ENCODE data around the gene MTHFD2L. TPM values are rescaled to one million over a fixed set of nuclear protein-coding genes. Genes with fewer than 3 reads are reported as not detected.
A peak's percentile ranks its signal among the peaks of the same experiment; 100 is the strongest.

The MTHFD2L gene
- total and polyA plus RNA-seq, 2 experiments from 2014 or later: 10.8 to 12.3 TPM

DNA sequence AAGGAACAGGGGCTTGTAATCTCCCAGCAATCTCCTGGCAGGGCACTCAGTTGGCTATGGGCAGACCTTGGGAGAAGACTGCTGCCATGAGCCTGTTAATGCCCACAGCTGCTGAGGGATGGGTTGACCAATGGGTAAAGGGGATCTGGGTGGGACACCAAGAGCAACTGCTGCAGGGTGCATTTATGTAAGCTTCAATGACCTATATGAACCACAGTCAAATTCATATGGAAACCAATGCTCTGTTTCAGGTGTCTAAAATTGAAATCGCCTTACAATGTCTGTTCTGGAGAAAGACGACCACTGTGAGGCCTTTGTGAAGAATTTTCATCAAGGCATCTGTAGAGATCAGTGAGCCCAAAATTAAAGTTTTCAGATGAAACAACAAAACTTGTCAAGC is 156.4 kb downstream of the MTHFD2L start:
- no peaks in the 10 kb centered on the region for H3K4me1 ChIP-seq (ENCODE audit: low read depth)
- DNase-seq (ENCODE audit: low read depth in 1 of 2, low spot score in 1 of 2): no peak

DNA sequence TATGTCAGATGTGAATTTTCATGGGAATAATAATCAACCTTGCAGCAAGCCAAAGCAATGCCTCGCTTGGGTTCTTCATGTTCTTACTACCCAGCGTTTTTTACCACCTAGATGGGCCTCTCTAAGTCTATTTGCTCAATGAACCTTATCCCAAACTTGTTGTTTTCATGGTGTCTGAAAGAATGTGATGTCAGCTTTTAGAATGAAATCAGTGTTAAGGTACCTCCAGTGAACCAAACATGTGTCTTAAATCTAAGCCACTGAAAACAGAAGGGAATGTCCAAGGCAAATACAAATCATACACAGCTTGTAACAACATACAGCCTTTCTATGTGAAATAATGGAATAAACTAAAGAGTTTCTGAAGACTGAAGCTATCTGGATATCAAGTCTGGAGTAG is 157.0 kb downstream of the MTHFD2L start:
- TF ChIP-seq CTCF (IDR thresholded peaks at IDR 0.05; ENCODE audit: low read depth, low read length): no peak
- Histone ChIP-seq H3K9me3 (ENCODE audit: low read depth) (no peaks in the 10 kb centered on the region), H3K27ac (no peak overlapping the region), H3K4me3 (no peak overlapping the region), H3K4me1 (ENCODE audit: low read depth) (no peaks in the 10 kb centered on the region), H3K36me3 (no peaks in the 10 kb centered on the region), H3K27me3 (no peaks in the 10 kb centered on the region)
- no peak for DNase-seq (ENCODE audit: low read depth in 1 of 2, low spot score in 1 of 2)

More for the DNA sequence above, 156.4 kb downstream of the MTHFD2L start:
- TF ChIP-seq CTCF (IDR thresholded peaks at IDR 0.05; ENCODE audit: low read depth, low read length): no peak
- no peaks in the 10 kb centered on the region for H3K27me3 ChIP-seq
- H3K36me3 ChIP-seq: no peaks in the 10 kb centered on the region
- H3K27ac ChIP-seq: no peak overlapping the region
- H3K4me3 ChIP-seq: no peak overlapping the region
- H3K9me3 ChIP-seq (ENCODE audit: low read depth): no peaks in the 10 kb centered on the region

DNA sequence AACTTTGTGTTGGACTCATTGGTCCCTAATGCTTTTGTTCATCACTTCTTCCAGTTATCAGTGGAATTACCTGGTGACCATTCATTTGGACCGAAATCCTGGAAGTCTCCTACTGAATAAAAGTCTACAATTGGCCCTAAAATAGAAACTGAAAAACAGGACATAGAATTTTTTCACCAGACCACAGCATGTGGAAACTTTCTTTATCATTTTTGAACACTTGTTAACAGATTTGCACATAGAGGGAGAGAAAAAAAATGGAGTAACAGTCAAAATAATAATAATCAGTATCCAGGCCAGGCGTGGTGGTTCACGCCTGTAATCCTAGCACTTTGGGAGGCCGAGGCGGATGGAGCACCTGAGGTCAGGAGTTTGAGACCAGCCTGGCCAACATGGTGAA is 157.5 kb downstream of the MTHFD2L start:
- no peaks in the 10 kb centered on the region for H3K27me3 ChIP-seq
- DNase-seq (ENCODE audit: low read depth in 1 of 2, low spot score in 1 of 2): no peak
- TF ChIP-seq CTCF (IDR thresholded peaks at IDR 0.05; ENCODE audit: low read depth, low read length): no peak

GRCh38 chr4:74316397-74316796 is 158.5 kb downstream of the MTHFD2L start:
- DNase-seq (ENCODE audit: low read depth in 1 of 2, low spot score in 1 of 2): peak in 1 of 2 donors; percentile 46

More for the DNA sequence above, 157.5 kb downstream of the MTHFD2L start:
- H3K4me1 ChIP-seq (ENCODE audit: low read depth): no peaks in the 10 kb centered on the region
- H3K36me3 ChIP-seq: no peaks in the 10 kb centered on the region
- no peaks in the 10 kb centered on the region for H3K9me3 ChIP-seq (ENCODE audit: low read depth)
- no peak overlapping the region for H3K4me3 ChIP-seq
- no peak overlapping the region for H3K27ac ChIP-seq

DNA sequence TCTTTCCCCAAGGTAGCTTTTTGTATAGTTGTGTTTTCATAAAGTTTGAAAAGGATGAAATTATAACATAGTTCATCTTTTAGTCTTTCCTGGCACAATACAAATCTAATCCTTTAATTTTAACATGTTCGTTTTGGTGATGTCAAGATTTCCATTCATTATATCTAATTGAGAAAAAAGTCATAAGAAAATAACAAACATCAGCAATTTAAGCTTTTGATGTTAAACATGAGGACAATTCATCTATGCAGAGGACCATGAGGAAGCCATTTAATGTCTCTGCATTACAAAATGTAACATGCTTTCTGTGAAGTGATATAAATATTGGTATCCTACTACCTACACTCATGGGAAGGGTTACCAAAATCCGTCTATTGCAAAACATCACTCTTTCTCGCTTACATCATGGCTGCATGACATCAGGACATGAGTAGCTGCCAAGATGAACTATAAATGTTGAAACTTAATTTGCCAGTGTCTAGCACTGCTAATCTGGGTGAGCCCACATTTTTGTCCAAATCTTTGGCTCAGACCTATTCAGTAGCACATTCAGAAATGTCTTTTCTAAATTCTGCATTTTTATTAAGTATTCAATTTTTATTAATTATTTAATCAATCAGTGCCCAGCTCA is 159.8 kb downstream of the MTHFD2L start:
- no peak overlapping the region for H3K27ac ChIP-seq
- H3K4me1 ChIP-seq (ENCODE audit: low read depth): no peaks in the 10 kb centered on the region
- no peak overlapping the region for H3K4me3 ChIP-seq
- H3K27me3 ChIP-seq: peaks cover 6% of the 10 kb centered on the region
- peak in 1 of 2 donors; percentile 77 for DNase-seq (ENCODE audit: low read depth in 1 of 2, low spot score in 1 of 2)
- H3K36me3 ChIP-seq: no peaks in the 10 kb centered on the region
- no peaks in the 10 kb centered on the region for H3K9me3 ChIP-seq (ENCODE audit: low read depth)
- no peak for TF ChIP-seq CTCF (IDR thresholded peaks at IDR 0.05; ENCODE audit: low read depth, low read length)

More at GRCh38 chr4:74316397-74316796, 158.5 kb downstream of the MTHFD2L start:
- no peaks in the 10 kb centered on the region for H3K9me3 ChIP-seq (ENCODE audit: low read depth)
- no peak for TF ChIP-seq CTCF (IDR thresholded peaks at IDR 0.05; ENCODE audit: low read depth, low read length)
- H3K4me1 ChIP-seq (ENCODE audit: low read depth): no peaks in the 10 kb centered on the region
- no peak overlapping the region for H3K27ac ChIP-seq
- H3K36me3 ChIP-seq: no peaks in the 10 kb centered on the region
- H3K4me3 ChIP-seq: no peak overlapping the region
- no peaks in the 10 kb centered on the region for H3K27me3 ChIP-seq

Measured in cardiac muscle cell (in vitro differentiated cells and primary cell).